SU-DHL-6 (cell line): ENCODE data around the gene AJAP1.

Experiments
- H2AFZ ChIP-seq: fragments of 200-600 bp; sonication (generic); 2 replicates; pipeline ENCODE4 v1.6.1; 2014; ENCODE audit warnings: low read depth, mild to moderate bottlenecking, moderate library complexity, mixed read lengths, antibody characterized with exemption, low read length; ENCODE audit not compliant: severe bottlenecking
- H3F3A ChIP-seq: fragments of 200-600 bp; shearing (Covaris generic); 2 replicates; pipeline ENCODE4 v1.6.0; 2016; ENCODE audit warnings: antibody characterized with exemption, mild to moderate bottlenecking; ENCODE audit not compliant: insufficient read depth
- H3K27ac ChIP-seq: fragments of 200-600 bp; sonication (generic); 2 replicates; pipeline ENCODE4 v1.5.1; 2016; ENCODE audit warnings: low read depth, mild to moderate bottlenecking, low read length, moderate library complexity, mixed read lengths
- H3K27me3 ChIP-seq: fragments of 200-600 bp; sonication (generic), shearing (Covaris generic); 2 replicates; pipeline ENCODE4 v1.6.0; 2014; ENCODE audit warnings: mild to moderate bottlenecking, low read length
- H3K36me3 ChIP-seq: fragments of 200-600 bp; sonication (generic); 2 replicates; pipeline ENCODE4 v1.6.1; 2014; ENCODE audit warnings: mild to moderate bottlenecking, low read length, mixed read lengths
- H3K4me2 ChIP-seq: fragments of 300-600, 200-600 bp; shearing (Covaris generic), sonication (generic); 2 replicates; pipeline ENCODE4 v1.6.0; 2014; ENCODE audit warnings: low read length, low read depth, mild to moderate bottlenecking; ENCODE audit not compliant: poor library complexity, severe bottlenecking
- H3K4me3 ChIP-seq: fragments of 200-600 bp; sonication (generic); 2 replicates; pipeline ENCODE4 v1.5.1; 2014; ENCODE audit warnings: antibody characterized with exemption, low read length, mild to moderate bottlenecking, mixed read lengths; ENCODE audit not compliant: insufficient read depth, poor library complexity, severe bottlenecking
- H3K79me2 ChIP-seq: fragments of 200-600 bp; sonication (generic); 2 replicates; pipeline ENCODE4 v1.6.1; 2014; ENCODE audit warnings: mild to moderate bottlenecking, low read length, moderate library complexity; ENCODE audit not compliant: insufficient read depth
- H3K9ac ChIP-seq: fragments of 200-600 bp; sonication (generic); 2 replicates; pipeline ENCODE4 v1.7.0; 2014; ENCODE audit warnings: mild to moderate bottlenecking, low read length
- H3K9me2 ChIP-seq: fragments of 200-600 bp; sonication (generic); replicated peaks from 2 replicates; pipeline ENCODE4 v1.6.1; 2014; ENCODE audit warnings: low read length; ENCODE audit not compliant: insufficient read depth
- H3K9me3 ChIP-seq: fragments of 200-600 bp; sonication (generic); 2 replicates; pipeline ENCODE4 v1.6.1; 2014; ENCODE audit warnings: low read length, mixed read lengths; ENCODE audit not compliant: insufficient read depth
- H4K20me1 ChIP-seq: fragments of 200-600 bp; sonication (generic); 2 replicates; pipeline ENCODE4 v1.6.1; 2014; ENCODE audit warnings: low read depth, mild to moderate bottlenecking, antibody characterized with exemption, low read length, moderate library complexity, mixed read lengths
- EZH2phosphoT487 ChIP-seq: fragments of 200-600 bp; sonication (generic), shearing (Covaris generic); conservative IDR thresholded peaks from 2 replicates; pipeline ENCODE4 v1.6.1; 2018; ENCODE audit warnings: mild to moderate bottlenecking, antibody characterized with exemption, low read length, moderate library complexity, mixed read lengths
- TF ChIP-seq, protein P1 (sequence below): fragments of 200-600 bp; sonication (generic); IDR thresholded peaks from one replicate; pipeline ENCODE4 v1.5.1; 2017; ENCODE audit warnings: antibody characterized with exemption, mild to moderate bottlenecking, low read length, moderate library complexity; ENCODE audit not compliant: insufficient read depth, poor library complexity, severe bottlenecking

The AJAP1 gene

GRCh38 chr1:4630561-4630960 is 23.8 kb upstream of the AJAP1 start:
- Histone ChIP-seq H3K4me2 (no peak overlapping the region), H3K9me2 (no peaks in the 10 kb centered on the region), H3K9ac (no peak overlapping the region), H3K9me3 (no peaks in the 10 kb centered on the region), H3K4me3 (no peak overlapping the region), H3F3A (no peaks in the 10 kb centered on the region), H3K79me2 (no peaks in the 10 kb centered on the region), H4K20me1 (no peaks in the 10 kb centered on the region), H3K27ac (no peak overlapping the region), H2AFZ (no peak overlapping the region), H3K36me3 (no peaks in the 10 kb centered on the region), H3K27me3 (no peaks in the 10 kb centered on the region)
- TF ChIP-seq EZH2phosphoT487 = no peak
- TF ChIP-seq, protein P1, sequence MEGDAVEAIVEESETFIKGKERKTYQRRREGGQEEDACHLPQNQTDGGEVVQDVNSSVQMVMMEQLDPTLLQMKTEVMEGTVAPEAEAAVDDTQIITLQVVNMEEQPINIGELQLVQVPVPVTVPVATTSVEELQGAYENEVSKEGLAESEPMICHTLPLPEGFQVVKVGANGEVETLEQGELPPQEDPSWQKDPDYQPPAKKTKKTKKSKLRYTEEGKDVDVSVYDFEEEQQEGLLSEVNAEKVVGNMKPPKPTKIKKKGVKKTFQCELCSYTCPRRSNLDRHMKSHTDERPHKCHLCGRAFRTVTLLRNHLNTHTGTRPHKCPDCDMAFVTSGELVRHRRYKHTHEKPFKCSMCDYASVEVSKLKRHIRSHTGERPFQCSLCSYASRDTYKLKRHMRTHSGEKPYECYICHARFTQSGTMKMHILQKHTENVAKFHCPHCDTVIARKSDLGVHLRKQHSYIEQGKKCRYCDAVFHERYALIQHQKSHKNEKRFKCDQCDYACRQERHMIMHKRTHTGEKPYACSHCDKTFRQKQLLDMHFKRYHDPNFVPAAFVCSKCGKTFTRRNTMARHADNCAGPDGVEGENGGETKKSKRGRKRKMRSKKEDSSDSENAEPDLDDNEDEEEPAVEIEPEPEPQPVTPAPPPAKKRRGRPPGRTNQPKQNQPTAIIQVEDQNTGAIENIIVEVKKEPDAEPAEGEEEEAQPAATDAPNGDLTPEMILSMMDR = no peak

DNA sequence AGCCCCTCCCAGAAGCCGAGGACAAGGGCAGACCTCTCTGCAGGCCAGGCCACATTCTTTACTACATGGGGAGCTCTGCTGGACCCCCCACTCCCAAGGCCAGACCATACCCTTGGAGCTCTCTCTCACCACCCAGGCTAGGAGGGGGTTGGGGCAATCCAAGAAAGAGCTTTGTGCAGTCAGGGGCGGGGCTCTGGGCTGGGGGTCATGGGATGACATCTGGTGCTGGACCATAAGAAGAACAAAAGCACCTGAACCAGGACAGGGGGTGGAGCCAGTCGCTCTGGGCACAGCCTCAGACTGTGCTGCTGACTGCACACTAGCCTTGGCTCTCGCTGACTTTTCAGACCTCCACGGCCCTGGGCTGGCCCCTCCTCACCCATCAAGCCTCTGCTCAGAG is 23.1 kb upstream of the AJAP1 start:
- no peak for TF ChIP-seq EZH2phosphoT487
- TF ChIP-seq, protein P1 = no peak
- Histone ChIP-seq H2AFZ (no peak overlapping the region), H3K9me2 (no peaks in the 10 kb centered on the region), H3K36me3 (no peaks in the 10 kb centered on the region), H3K4me3 (no peak overlapping the region), H4K20me1 (no peaks in the 10 kb centered on the region), H3F3A (no peaks in the 10 kb centered on the region), H3K9me3 (no peaks in the 10 kb centered on the region), H3K4me2 (no peak overlapping the region), H3K27ac (no peak overlapping the region), H3K9ac (no peak overlapping the region), H3K79me2 (no peaks in the 10 kb centered on the region), H3K27me3 (no peaks in the 10 kb centered on the region)

DNA sequence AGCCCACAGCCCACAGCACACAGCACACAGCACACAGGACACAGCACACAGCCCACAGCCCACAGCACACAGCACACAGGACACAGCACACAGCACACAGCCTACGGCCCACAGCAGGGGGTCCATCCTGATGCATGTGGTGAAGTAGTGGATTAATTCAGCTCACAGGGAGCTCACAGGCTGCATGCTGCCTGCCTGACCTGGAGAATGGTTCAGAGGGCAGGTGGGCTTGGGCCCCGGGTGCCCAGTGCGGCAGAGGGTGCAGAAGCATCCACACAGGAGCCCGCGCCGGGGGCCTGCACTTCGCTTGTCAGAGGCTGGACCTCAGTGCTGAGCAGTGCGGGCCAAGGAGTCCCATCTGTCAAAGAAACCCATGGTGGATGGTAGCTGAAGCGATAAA is 21.1 kb upstream of the AJAP1 start:
- H2AFZ ChIP-seq = no peak overlapping the region
- no peaks in the 10 kb centered on the region for H3K9me3 ChIP-seq

More for the DNA sequence above, 21.1 kb upstream of the AJAP1 start:
- Histone ChIP-seq H3K27me3 (no peaks in the 10 kb centered on the region), H3K9ac (no peak overlapping the region), H4K20me1 (no peaks in the 10 kb centered on the region), H3K27ac (no peak overlapping the region), H3K36me3 (no peaks in the 10 kb centered on the region), H3K9me2 (no peaks in the 10 kb centered on the region), H3F3A (no peaks in the 10 kb centered on the region), H3K4me2 (no peak overlapping the region), H3K79me2 (no peaks in the 10 kb centered on the region), H3K4me3 (no peak overlapping the region)
- TF ChIP-seq, protein P1 = no peak
- TF ChIP-seq EZH2phosphoT487 = no peak
